ENCODE data around the gene SYNDIG1. TPM values are rescaled to one million over a fixed set of nuclear protein-coding genes. Genes with fewer than 3 reads are reported as not detected.

Gene SYNDIG1
- total RNA-seq, 1 experiment from 2014 or later: 17.9 TPM

GRCh38 chr20:24701668-24702067, 232.2 kb downstream of the SYNDIG1 start:
- DNase-seq (ENCODE audit: low spot score): no peak
- no peaks in the 10 kb centered on the region for H3K9me3 ChIP-seq (ENCODE audit: low read depth, low read length, poor library complexity, severe bottlenecking)
- no peak for TF ChIP-seq EZH2 (IDR thresholded peaks at IDR 0.05; ENCODE audit: borderline replicate concordance, low read depth, low read length, poor library complexity, severe bottlenecking)
- no peak for TF ChIP-seq CTCF (conservative IDR thresholded peaks at IDR 0.05; ENCODE audit: low read depth, low read length)
- no peak overlapping the region for H3K4me3 ChIP-seq (ENCODE audit: low read depth, low read length, poor library complexity, severe bottlenecking)
- H3K27me3 ChIP-seq (replicated peaks; ENCODE audit: insufficient read depth, low read depth, low read length, poor library complexity): no peaks in the 10 kb centered on the region
- BruUV-seq (replicated peaks): no TSS peak
- intact Hi-C loops (cut with micrococcal nuclease; ENCODE audit: unreplicated experiment): no loop called here
- POLR2A ChIA-PET (ENCODE audit: low non-redundant PET): no interaction called here
- H3K4me1 ChIP-seq (ENCODE audit: insufficient read depth, low read length, poor library complexity, severe bottlenecking): no peaks in the 10 kb centered on the region
- H3K27ac ChIP-seq (ENCODE audit: low read depth, low read length, poor library complexity, severe bottlenecking): no peak overlapping the region
- H3K36me3 ChIP-seq (ENCODE audit: insufficient read depth, low read length, poor library complexity, severe bottlenecking): no peaks in the 10 kb centered on the region
- CTCF ChIA-PET: no interaction called here

- Histone ChIP-seq H3K4me1 (ENCODE audit: insufficient read depth, low read length, poor library complexity, severe bottlenecking) (no peaks in the 10 kb centered on the region), H3K9me3 (ENCODE audit: low read depth, low read length, poor library complexity, severe bottlenecking) (no peaks in the 10 kb centered on the region), H3K36me3 (ENCODE audit: insufficient read depth, low read length, poor library complexity, severe bottlenecking) (no peaks in the 10 kb centered on the region), H3K4me3 (ENCODE audit: low read depth, low read length, poor library complexity, severe bottlenecking) (no peak overlapping the region), H3K27me3 (replicated peaks; ENCODE audit: insufficient read depth, low read depth, low read length, poor library complexity) (no peaks in the 10 kb centered on the region), H3K27ac (ENCODE audit: low read depth, low read length, poor library complexity, severe bottlenecking) (no peak overlapping the region)
- ChIA-PET CTCF (no interaction called here), POLR2A (ENCODE audit: low non-redundant PET) (no interaction called here)
- no peak for DNase-seq (ENCODE audit: low spot score)
- TF ChIP-seq CTCF (conservative IDR thresholded peaks at IDR 0.05; ENCODE audit: low read depth, low read length) (no peak), EZH2 (IDR thresholded peaks at IDR 0.05; ENCODE audit: borderline replicate concordance, low read depth, low read length, poor library complexity, severe bottlenecking) (no peak)
- intact Hi-C loops (cut with micrococcal nuclease; ENCODE audit: unreplicated experiment): no loop called here
- no TSS peak for BruUV-seq (replicated peaks)
Measured at GRCh38 chr20:24702501-24703283, 233.3 kb downstream of the SYNDIG1 start.

GRCh38 chr20:24703284-24703610, 233.8 kb downstream of the SYNDIG1 start:
- ChIA-PET POLR2A (ENCODE audit: low non-redundant PET) (no interaction called here), CTCF (no interaction called here)
- Histone ChIP-seq H3K4me3 (ENCODE audit: low read depth, low read length, poor library complexity, severe bottlenecking) (no peak overlapping the region), H3K27ac (ENCODE audit: low read depth, low read length, poor library complexity, severe bottlenecking) (no peak overlapping the region), H3K27me3 (replicated peaks; ENCODE audit: insufficient read depth, low read depth, low read length, poor library complexity) (no peaks in the 10 kb centered on the region), H3K4me1 (ENCODE audit: insufficient read depth, low read length, poor library complexity, severe bottlenecking) (peaks cover 4% of the 10 kb centered on the region), H3K36me3 (ENCODE audit: insufficient read depth, low read length, poor library complexity, severe bottlenecking) (no peaks in the 10 kb centered on the region), H3K9me3 (ENCODE audit: low read depth, low read length, poor library complexity, severe bottlenecking) (no peaks in the 10 kb centered on the region)
- TF ChIP-seq EZH2 (IDR thresholded peaks at IDR 0.05; ENCODE audit: borderline replicate concordance, low read depth, low read length, poor library complexity, severe bottlenecking) (no peak), CTCF (conservative IDR thresholded peaks at IDR 0.05; ENCODE audit: low read depth, low read length) (no peak)
- no TSS peak for BruUV-seq (replicated peaks)
- intact Hi-C loops (cut with micrococcal nuclease; ENCODE audit: unreplicated experiment): no loop called here
- no peak for DNase-seq (ENCODE audit: low spot score)

Measured in A673 (cell line).